Sigmoid colon (tissue), 4 donors: ENCODE results near the gene ASAP2.

ENCODE experiments used
- POLR2A ChIP-seq, 2 donors: fragments of 450-650 bp; IDR thresholded peaks; one replicate each; pipeline ENCODE4 v1.6.1; 2016; ENCODE audit warnings: antibody characterized with exemption in 2 of 2, mild to moderate bottlenecking in 2 of 2, moderate library complexity in 2 of 2
- POLR2AphosphoS5 ChIP-seq, 4 donors: sonication (generic); formaldehyde crosslinking; IDR thresholded peaks; one replicate each; pipeline ENCODE4 v1.6.1; 2017; ENCODE audit warnings: antibody characterized with exemption in 4 of 4
- TF ChIP-seq, protein P1 (sequence below), 4 experiments: fragments of 450-650 bp in 3 of 4; fragments of 200-600 bp in 1 of 4; IDR thresholded peaks; one replicate each; pipeline ENCODE4 v1.5.1; 2016 to 2019; ENCODE audit warnings: antibody characterized with exemption in 4 of 4, mild to moderate bottlenecking in 3 of 4, moderate library complexity in 2 of 4

DNA sequence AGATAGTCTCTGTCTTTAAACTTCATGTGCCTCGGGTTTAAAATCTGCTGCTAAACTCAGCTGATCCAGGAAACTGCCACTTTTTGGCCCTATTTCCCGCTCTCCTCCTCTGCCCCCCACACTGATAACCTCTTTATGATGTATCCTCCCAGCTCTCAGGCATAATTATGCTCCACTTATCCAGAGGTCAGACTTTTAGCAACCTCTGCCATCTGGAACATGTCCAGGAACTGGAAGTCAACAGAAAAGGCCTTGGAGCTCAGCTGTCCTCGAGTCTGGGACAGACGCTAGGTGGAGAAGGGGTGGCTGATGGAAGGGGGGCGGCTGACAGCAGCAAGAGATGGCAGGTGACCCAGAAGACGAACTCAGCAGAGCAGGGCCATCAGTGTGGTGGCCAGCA lies 41.2 kb downstream of the ASAP2 start:
- TF ChIP-seq, protein P1, sequence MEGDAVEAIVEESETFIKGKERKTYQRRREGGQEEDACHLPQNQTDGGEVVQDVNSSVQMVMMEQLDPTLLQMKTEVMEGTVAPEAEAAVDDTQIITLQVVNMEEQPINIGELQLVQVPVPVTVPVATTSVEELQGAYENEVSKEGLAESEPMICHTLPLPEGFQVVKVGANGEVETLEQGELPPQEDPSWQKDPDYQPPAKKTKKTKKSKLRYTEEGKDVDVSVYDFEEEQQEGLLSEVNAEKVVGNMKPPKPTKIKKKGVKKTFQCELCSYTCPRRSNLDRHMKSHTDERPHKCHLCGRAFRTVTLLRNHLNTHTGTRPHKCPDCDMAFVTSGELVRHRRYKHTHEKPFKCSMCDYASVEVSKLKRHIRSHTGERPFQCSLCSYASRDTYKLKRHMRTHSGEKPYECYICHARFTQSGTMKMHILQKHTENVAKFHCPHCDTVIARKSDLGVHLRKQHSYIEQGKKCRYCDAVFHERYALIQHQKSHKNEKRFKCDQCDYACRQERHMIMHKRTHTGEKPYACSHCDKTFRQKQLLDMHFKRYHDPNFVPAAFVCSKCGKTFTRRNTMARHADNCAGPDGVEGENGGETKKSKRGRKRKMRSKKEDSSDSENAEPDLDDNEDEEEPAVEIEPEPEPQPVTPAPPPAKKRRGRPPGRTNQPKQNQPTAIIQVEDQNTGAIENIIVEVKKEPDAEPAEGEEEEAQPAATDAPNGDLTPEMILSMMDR (IDR thresholded peaks at IDR 0.05): no peak
- TF ChIP-seq POLR2A (IDR thresholded peaks at IDR 0.05) (no peak), POLR2AphosphoS5 (IDR thresholded peaks at IDR 0.05) (no peak)
